Stimulated activated CD8-positive, alpha-beta memory T cell treated with anti-CD3 and anti-CD28 coated beads, Interleukin-12 subunit alpha, Interleukin-12 subunit beta, amount 100 ng/mL, for 24 hours (primary cell): ENCODE measurements around the gene PPFIBP1.
"Not testable (repeated sequence)": the region's sequence is repeated elsewhere in the genome, so short reads cannot be mapped to it uniquely, and the experiment has no call there.

Source experiments
- DNase-seq: peaks from one replicate; pipeline ENCODE4 v3.0.0-alpha.2; 2020; ENCODE audit errors: extremely low read depth

Gene PPFIBP1

DNA sequence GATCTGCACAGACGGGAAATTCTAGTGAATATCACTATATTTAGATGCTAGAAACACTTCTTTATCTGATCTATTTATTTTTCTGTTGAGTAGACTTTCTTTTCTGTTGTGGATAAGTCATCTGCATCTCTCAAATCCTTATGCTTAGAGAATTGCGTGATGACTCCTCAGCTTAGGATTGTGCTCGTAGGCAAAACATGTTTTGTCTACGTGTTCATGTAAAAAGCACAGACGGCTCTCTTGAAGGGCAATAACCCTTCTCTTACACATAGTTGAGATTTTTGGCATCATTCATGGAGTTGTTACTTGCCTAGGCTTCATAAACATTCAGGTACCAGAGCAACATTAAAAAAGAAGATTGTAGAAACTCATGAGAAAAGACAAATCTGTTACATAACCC is 18.6 kb downstream of the PPFIBP1 start:
- DNase-seq, result no peak

DNA sequence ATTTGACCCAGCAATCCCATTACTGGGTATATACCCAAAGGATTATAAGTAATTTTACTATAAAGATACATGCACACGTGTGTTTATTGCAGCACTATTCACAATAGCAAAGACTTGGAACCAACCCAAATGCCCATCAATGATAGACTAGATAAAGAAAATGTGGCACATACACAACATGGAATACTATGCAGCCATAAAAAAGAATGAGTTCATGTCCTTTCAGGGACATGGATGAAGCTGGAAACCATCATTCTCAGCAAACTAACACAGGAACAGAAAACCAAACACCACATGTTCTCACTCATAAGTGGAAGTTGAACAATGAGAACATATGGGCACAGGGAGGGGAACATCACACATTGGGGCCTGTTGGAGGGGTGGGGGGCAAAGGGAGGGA is 20.9 kb downstream of the PPFIBP1 start:
- DNase-seq, result not testable (repeated sequence)

DNA sequence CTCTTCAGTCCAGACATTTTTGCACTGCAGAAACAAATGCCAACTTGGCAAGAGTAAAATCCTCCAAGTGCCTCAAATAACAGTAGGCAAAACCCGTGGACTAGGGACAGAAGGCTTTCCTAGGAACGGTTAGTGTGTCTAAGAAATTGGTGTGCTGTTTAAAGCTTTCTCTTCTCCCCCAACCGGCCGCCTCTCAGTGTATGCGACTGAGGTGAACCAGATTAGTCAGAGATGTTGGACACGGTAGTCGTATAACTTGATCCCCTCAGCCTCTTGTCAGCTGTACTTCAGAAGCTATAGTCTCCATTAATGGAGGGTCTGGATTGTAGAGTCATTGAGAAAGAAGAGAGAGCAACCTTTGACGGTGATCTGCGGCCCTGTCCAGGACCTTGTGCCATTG is 21.7 kb downstream of the PPFIBP1 start:
- no peak for DNase-seq

DNA sequence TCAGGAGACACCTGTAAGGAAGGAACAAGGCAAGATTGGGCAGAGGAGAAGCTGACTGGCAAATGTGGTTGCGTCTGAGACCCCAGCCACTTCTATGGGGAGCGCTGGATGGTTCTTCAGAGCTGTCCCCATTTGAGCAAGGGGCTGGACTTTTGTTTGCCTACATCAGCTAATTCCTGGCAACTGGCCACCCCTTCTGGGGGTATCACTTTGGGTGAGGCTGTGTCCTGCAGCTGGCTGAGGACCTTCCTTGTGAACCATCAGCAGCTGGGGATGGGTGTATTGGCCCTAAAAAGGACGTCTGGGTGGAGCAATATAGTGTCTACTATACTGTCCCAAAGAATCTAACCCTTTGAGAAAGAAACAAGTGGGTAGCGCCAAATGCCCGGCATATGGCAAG is 23.6 kb downstream of the PPFIBP1 start:
- no peak for DNase-seq

DNA sequence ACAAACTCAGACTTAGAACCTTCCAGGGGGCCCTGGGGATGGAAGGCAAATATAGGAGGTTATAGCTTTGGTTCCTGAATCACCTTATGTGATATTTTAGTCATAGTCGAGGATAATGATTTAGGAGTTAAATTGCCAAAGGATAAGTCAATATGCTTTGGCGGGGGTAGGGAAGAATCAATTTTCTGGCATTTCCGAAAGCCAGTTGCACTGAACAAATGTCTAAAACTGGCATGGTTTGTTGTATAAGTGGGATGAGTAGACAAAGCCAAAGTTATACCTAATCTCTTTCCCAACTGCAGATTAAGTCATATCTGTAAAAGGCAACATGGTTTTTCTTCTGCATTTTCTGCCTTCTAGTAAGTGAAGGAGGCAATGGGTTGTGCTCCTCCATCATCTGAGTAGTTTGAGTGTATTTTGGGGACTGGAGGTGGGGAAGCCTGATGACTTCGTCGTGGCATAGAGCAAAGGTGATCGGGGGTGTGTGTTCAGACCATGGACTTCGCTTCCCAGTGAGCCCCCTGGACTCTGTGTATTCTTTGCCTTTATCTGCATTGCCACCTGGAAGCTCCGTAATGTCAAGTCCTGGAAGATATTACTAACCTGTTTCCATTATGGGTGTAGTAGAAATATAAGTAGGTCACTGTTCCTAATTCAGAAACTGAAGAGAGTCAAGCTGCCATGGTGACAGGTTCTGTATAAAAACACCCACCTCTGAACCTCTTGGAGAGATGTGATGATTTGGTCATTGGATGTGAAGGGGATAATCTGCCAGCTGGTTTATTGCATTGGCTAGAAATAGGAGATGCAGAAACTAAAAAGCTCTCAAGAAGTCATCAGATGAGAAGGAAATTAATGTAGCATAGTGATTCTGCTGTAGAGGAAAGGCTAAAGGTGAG is 24.5 kb downstream of the PPFIBP1 start:
- no peak for DNase-seq

DNA sequence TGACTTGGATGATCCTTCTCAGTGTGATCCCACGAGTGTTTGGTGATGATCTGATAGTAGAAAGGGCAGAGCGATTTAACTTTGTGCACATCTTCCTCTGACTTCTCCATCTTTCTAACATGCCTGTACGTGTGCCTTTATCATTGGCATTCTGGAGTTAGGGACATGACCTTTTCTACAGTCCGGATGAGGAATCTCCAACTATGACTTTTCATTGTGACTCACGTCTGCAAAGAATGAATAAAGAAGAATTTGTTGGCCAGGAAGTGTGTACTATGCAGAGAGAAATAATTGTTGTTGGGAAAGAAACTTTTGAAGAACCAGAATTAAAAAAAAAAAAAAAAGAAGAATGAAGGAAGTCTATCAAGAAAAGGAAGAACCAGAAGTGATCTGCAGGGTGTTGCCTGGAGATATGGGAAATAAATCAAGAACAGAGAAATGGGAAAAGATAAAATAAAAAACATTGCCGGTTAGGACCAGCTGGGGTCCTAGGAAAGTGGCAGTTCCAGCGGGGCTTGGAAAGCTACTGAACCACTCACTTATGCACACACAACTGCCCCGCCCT is 25.3 kb downstream of the PPFIBP1 start:
- DNase-seq, result no peak

DNA sequence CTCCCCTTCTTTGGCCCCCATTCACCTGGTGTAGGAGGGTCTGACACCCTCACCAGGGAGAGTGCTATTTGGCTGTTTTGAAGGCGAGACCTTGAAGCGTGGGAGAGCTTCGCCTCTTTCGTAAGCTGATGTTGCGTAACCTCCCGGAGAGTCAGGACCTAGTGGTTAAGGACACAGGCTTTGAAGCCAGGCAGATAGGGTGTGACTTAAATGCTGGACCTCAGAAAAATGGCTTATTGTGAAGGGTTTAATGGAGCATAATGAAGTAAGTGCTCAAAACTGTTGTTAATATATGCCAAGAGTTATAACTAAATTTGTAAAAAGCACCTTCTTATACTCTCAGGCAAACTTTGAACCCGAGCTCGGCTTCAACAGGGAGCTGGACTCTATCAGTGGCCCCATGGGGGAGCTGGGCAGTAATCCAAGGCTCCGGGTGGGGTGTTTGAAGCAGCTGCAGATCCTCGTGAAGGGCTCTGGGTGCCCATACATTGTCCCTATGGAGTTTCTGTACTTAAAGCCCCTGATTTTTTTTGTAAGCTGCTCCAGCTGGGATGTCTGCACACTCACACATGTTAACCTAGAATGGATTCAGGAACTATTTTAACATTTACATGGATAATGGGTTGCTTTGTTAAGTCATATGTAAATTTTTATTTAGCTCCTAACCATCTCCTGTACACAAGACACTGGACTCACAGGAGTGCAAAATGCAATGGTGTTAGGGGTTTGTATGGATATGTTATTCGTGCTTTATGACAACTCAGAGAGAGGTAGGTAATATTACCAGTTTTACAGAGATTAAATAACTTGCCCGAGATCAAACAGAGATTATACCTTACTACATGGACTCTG is 26.0 kb downstream of the PPFIBP1 start:
- no peak for DNase-seq

DNA sequence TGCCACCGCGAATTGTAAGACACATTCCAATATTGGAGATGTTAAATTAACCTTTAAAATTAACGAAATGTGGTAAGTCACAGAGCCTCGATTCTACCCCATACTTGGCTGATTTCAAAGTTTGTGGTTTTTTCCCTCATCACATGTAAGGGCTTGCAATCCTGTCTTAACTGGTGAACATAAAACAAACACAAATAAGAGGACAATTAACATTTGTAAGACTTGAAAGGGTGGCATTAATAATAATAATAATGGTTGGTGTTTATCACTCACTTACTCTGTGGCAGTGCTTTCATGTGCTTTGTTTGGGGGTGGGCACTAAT is 26.6 kb downstream of the PPFIBP1 start:
- no peak for DNase-seq

DNA sequence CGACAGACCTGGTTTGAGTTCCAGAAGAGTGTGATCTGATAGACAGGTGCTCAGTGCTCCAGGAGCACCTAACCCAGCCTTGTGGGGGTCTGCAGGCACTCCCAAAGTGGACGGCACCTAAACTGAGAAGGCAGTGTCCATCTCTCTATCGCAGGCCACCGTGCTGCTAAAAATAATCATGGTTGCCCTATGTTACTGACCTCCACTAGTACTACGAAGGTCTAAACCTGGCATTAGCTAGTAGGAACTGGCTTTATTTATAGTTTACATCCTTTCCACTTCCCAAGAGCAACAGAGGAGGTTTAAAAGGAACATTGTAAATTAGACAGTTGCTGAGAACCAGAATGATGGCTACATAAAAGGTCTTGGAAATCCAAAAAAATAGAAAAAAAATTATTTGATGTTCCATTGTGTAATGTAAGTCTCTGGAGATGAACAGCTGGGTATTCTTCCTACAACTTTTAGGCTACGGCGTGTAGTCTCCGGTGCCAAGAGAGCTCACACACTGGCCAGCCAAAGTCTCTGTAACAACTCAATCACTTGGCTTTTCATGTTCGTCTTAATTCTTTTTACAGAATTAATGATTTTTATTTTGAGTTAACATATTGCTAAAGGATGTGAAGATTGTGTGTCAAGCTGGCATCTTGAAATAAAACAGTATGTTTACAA is 27.3 kb downstream of the PPFIBP1 start:
- DNase-seq, result no peak

DNA sequence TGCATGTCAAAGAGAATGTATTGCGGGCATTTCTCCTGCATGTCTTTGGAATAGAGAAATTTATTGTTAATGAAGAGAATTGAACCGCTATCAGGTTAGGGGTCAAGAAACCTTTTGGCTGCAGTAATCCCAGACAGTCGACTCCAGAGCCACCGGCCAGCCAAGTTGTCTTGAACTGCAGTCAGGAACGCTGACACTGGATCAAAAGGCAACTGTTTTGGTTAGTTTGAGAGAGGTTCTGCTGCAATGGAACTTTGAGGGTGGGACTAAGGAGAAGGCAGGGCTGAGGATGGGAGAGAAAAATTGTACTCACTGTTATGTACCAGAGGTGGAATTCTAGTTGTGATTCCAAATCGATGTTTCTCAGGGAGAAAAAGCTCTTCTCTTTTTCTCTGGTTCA is 28.2 kb downstream of the PPFIBP1 start:
- DNase-seq, result no peak

DNA sequence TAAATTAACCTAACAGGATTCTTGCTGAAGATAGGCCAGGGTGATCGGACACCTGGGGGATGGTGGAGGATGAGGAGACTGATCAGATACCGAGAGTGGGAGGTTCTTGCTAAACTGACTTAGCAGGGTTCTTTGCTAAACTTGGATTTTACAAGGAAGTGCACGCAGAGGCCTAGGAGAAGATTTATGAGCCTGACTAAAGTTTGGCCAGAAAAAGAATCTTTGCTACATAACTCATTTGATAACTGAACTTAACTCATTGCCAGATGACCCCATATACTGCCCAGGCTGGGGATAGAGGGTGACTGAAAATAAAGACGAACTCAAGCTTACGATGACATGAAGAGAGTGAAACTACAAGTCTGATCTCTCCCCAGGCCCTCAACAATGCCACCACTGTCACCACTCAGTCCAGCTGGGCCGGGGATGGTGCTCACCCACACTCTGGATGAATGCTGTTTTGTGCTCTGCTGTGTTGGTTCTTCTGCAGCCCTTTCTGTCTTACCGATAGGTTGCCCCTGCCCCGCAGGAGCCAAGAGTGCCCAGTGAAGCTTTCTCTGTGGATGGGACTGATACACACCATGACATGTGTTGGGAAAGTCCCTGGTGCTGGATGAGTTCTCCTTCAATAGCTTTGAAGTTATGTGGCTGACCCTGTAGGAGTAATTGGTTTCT is 29.0 kb downstream of the PPFIBP1 start:
- DNase-seq, result no peak

DNA sequence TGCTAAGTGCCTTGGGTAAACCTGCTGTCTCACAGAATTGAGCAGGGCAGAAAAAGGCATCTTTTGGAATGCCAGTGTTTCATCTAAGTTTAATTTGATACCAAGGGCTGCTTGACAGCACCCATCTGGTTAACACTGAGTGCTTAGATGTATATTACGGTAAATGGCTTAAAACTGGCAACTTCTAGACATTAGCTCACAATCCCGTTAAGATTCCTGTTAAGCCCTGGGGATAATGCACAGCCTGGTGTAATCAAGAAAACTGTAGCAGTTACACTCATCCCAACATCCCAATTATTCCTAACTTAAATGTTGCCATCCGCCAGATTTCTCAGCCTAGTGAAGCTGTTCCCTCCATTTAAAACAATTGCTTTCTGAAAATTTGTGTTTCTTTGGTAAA is 29.9 kb downstream of the PPFIBP1 start:
- no peak for DNase-seq

DNA sequence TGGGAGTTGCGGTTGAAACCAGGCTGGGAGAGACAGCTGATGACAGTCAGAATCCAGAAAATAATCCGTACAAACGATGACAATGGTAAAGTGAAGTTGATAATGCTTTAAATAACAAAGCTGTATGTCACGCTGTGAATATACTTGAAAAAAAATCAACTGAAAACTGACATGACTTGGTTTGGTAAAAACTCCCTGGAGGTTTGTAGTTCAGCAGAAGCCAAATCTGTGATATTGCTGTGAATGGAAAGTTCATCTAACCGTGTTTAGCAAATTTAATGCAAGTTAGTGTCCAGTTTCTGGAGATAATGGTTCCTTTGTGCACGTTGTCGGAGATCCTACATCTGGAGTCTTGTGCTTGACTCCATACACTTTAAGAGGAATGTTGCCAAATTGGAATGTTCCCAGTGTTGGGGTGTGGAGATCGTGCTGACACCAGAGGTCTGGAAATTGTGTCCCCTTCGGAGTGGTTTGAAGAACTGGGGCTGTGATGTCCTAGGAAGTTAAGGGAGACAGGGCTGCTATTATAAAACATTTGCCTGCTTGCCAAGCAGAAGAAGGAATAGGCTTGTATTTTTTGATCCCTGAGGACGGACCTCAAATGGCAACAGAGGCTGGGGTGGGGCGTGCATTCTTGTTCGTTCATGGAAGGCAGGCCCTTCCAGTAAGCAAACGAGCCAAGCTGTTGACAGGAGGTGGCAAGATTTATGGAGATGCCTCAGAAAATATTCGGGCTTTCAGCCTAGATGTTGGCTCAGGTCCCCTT is 30.6 kb downstream of the PPFIBP1 start:
- no peak for DNase-seq

DNA sequence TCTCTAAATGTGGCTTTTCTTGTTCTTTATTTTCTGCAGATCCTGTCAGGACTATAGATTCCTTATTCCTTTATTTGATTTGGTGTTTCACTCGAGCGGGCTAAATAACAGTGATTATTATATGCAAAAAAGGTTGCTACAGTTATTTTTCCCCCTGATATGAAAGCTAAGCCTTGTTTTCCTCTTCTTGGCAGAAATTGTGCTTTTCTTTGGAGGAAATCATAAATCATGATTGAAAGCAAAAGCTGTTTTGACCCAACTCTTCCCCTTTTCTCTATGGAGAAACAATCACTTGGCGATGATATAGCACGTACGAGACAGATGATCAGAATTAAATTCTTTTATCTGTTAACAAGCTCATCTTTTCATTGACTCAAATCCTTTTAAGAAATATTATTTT is 31.4 kb downstream of the PPFIBP1 start:
- no peak for DNase-seq

DNA sequence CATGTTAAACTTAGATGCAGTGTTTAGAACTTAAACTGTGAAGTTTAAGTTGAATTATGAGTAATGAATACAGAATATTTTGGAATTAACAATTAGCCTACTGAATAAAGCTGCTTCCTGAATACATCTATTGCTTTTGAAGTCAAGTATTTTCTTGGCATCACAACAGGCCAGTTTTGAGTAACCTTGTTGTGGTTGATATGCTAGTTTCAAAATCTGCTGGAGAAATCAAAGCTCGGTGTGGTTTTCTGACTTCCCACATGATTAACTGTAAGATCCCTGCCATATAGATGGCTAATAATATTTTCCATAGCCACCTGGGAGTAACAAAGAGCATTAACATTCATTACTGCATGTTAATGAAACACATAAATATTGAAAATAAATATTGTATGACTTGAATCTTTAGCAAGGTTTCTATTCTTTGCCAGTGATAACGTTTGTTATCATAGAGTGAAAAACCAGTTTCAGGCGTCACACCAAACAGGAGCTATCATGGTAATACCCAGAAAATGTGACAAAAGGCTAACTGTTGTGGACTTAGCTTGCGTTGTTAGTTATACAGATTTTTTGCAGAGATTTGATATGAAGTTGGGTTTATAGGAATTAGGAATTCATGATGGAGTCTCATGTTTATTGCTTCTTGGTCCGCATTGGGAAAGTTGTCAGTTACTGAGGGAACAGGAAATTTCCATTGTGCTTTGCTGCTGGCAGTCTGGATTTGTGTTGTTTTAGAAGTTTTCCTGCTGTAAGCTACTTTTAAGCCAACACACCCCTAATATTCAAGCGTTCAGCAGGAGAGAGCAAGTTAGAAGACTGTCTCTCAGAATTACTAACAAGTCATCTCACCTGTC is 32.1 kb downstream of the PPFIBP1 start:
- DNase-seq, result no peak

DNA sequence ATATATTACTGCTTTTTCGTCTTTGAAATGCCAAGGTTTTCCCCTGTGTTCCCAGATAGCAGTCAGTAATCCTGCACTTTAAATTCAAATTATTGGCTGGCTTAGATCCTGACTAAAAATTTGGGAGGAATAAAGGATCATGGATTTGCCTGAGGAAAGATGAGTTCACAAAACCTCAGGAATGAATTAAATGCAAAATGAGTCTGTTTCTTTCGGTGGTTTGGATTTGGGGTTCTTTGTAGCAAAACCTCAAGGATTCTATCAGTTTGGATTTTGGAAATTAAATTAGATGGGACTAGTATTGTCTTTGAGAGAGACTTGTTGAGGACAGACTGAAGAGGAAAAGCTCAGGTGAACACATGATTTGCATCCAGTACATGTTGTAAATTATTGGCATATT is 36.1 kb downstream of the PPFIBP1 start:
- no peak for DNase-seq

DNA sequence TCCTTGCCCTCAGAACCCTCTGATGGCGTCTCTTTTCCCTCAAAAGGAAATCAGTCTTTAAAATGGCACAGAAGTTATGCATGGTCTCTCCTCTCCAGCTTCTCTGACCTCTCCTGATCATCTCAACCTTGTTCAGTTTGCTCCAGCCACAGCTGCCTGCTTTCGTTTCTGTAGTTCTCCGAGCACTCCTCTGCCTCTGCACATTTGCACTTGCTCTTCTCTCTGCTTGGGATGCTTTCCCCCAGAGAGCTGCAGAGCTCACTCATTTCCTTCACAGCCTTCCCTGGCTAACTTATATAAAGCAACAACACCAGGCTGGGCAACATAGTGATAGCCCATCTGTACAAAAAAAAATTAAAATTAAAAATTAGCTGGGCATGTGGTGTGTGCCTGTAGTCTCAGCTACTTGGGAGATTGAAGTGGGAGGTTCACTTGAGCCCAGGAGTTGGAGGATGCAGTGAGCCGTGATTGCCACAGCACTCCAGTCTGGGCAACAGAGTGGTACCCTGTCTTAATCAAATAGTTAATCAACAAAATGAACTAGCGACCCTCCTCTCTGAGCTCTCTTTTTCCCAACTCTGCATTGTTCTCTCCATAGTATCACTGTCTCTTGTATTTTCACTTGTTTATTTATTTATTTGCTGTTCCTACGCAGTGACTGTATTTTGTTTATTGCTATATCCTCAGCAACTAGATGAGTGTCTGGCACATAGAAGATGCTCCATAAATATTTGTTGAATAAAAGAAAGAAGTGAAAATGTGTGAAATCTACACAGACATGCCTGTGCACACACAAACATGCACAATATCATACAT is 37.7 kb downstream of the PPFIBP1 start:
- no peak for DNase-seq

DNA sequence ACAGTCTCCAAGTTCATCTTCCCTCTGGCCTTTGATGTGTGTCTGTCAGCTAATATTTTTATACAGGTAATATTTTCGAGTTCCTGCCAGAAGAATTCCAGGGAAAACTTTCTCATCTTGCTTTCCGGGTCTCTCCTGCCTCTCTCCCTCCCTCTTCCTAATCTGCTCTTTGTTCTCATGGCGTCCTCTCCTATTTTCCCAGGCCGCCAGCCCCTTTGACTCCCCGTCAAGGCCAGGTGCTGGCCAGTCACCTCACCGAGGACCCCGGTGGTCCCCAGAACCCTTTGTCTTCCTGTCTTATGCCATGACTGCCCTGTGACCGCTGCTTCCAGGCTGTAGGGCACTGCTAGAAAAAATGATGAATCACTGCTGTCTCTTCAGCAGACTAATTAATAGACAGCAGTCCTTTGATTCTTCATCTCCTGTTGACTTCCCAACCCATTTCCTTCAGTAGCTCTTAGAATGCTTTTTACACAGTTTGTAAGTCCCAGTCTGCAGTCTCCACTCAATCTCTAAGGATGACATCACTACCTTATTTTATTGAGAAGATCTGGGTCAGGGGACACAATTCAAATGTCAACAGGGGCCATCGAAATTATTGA is 40.7 kb downstream of the PPFIBP1 start:
- no peak for DNase-seq

DNA sequence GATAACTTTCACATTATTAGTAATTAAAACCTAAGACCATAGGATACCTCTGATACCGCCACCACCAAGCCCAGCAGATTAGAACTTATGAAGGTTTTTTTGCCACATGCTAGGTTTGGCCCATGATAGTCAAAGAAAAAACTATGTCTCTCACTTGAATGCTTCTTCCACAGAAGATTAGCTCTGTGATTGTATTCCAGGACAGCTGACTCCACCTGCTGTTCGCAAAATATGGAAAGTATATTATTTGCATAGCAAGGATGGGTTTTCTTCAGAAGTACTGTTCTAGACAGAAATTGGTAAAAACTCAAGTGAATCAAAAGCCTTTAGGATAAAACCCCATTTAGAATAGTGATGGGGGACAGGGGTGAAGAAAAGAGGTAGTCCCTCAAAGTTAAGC is 42.2 kb downstream of the PPFIBP1 start:
- no peak for DNase-seq
